Epidermal melanocyte (primary cell): ENCODE data around the gene SLC45A2.
"Not testable (repeated sequence)": the region's sequence is repeated elsewhere in the genome, so short reads cannot be mapped to it uniquely, and the experiment has no call there.

Source experiments
- DNase-seq: peaks from one replicate; pipeline ENCODE4 v3.0.0; 2011; ENCODE audit warnings: low spot score; ENCODE audit not compliant: insufficient read length

SLC45A2 gene

GRCh38 chr5:33929925-33930690, 54.4 kb downstream of the SLC45A2 start:
- no peak for DNase-seq

GRCh38 chr5:33928283-33928682, 56.2 kb downstream of the SLC45A2 start:
- no peak for DNase-seq

DNA sequence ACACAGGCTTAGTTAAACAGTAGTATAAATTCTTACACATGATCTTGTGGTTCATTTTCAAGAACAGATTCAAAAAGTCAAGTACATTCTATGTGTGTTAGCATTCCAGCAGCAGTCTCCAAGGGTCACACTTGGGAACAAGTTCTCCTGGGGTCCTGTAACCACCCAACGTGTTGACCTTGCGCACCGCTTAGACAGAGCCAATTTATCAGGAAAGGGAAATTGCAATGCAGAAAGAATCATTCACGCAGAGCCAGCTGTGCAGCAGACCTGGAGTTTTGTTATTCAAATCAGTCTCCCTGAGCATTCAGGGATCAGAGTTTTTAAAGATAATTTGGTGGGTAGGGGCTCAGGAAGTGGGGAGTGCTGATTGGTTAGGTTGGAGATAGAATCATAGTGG, 56.8 kb downstream of the SLC45A2 start:
- DNase-seq, result no peak

GRCh38 chr5:33925278-33925677, 59.2 kb downstream of the SLC45A2 start:
- DNase-seq, result no peak

DNA sequence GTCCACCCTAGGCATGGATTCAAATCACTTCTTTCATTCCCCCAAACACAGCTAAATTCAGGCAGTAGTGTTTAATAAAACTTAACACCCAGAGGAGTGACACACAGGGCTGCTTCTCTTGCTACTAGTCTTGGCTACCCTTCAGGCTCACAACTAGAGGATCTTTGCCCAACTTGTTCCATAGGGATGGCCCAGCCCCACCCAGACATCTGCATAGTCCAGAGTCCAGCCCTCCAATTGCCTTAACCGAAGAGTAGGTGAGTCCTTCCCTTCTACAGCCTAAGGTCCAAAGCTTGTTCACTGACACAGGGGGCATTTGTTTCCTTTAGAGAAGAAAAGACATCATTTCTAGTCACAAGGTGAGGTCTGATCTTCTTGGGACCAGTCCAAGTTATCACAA, 63.5 kb downstream of the SLC45A2 start:
- DNase-seq, result no peak

DNA sequence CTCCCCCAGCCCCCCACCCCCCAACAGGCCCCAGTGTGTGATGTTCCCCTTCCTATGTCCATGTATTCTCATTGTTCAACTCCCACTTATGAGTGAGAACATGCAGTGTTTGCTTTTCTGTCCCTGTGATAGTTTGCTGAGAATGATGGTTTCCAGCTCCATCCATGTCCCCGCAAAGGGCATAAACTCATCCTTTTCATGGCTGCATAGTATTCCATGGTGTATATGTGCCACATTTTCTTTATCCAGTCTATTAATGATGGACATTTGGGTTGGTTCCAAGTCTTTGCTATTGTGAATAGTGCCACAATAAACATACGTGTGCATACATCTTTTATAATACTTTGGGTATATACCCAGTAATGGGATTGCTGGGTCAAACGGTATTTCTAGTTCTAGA, 69.6 kb downstream of the SLC45A2 start:
- not testable (repeated sequence) for DNase-seq

- DNase-seq, result not testable (repeated sequence)
Observed at GRCh38 chr5:33906248-33906647, 78.2 kb downstream of the SLC45A2 start.

- DNase-seq, result no peak
Observed at GRCh38 chr5:33905381-33905780, 79.1 kb downstream of the SLC45A2 start.

DNA sequence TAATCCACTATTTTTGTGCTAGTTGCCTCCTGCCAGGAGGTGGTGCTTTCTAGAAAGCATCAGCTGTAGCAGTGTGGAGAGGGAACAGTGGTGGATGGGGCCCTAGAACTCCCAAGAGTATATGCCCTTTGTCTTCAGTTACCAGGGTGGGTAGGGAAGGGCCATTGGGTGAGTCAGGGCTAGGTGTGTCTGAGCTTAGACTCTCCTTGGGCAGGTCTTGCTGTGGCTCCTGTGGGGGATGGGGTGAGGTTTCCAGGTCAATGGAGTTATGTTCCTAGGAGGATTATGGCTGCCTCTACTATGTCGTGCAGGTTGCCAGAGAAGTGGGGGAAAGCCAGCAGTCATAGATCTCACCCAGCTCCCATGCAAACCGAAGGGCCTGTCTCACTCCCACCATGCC, 81.4 kb downstream of the SLC45A2 start:
- DNase-seq, result no peak

DNA sequence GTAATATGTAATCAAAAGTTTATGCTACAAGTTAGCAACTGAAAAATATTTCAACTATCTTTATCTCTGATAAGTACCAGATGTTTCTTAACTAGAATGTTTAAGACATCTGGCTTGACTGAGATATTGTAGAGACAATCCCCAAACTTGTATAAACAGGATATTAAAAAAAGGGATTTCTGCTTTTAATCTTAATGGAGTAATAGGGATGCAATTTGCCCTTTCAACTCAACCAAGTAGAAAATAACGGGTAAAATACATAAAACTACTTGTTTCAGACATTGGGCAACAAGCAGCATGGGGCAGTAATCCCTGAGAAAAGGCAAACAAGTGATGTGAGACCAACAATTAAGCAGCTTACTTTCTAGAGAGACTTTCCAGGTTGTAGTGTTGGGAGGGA, 83.3 kb downstream of the SLC45A2 start:
- no peak for DNase-seq
